Measurements from ENCODE around the gene REXO4.
"Not testable (repeated sequence)": the region's sequence is repeated elsewhere in the genome, so short reads cannot be mapped to it uniquely, and the experiment has no call there.

The REXO4 gene

GRCh38 chr9:133420392-133420827, 2.6 kb upstream of the REXO4 start:
- no peak for DNase-seq (ENCODE audit: low read depth)

GRCh38 chr9:133419005-133419404, 1.2 kb upstream of the REXO4 start:
- DNase-seq (ENCODE audit: low read depth) = no peak

GRCh38 chr9:133415170-133415569, 2.6 kb downstream of the REXO4 start:
- DNase-seq (ENCODE audit: low read depth) = no peak

- DNase-seq (ENCODE audit: low read depth) = no peak
These were observed 9.8 kb downstream of the REXO4 start for GRCh38 chr9:133408042-133408441.

GRCh38 chr9:133406480-133407307, 11.1 kb downstream of the REXO4 start:
- peak; percentile 58 for DNase-seq (ENCODE audit: low read depth)

GRCh38 chr9:133405508-133406438, 12.0 kb downstream of the REXO4 start:
- DNase-seq (ENCODE audit: low read depth) = no peak

GRCh38 chr9:133404454-133405002, 13.3 kb downstream of the REXO4 start:
- no peak for DNase-seq (ENCODE audit: low read depth)

GRCh38 chr9:133403766-133404453, 13.9 kb downstream of the REXO4 start:
- no peak for DNase-seq (ENCODE audit: low read depth)

GRCh38 chr9:133402689-133403088, 15.1 kb downstream of the REXO4 start:
- DNase-seq (ENCODE audit: low read depth) = no peak

- DNase-seq (ENCODE audit: low read depth) = no peak
These were observed 16.2 kb downstream of the REXO4 start for GRCh38 chr9:133401588-133401987.

GRCh38 chr9:133400292-133400691, 17.5 kb downstream of the REXO4 start:
- no peak for DNase-seq (ENCODE audit: low read depth)

GRCh38 chr9:133397895-133398294, 19.9 kb downstream of the REXO4 start:
- DNase-seq (ENCODE audit: low read depth) = no peak

- no peak for DNase-seq (ENCODE audit: low read depth)
These were observed 20.4 kb downstream of the REXO4 start for GRCh38 chr9:133397370-133397769.

GRCh38 chr9:133396952-133397351, 20.9 kb downstream of the REXO4 start:
- DNase-seq (ENCODE audit: low read depth) = no peak

GRCh38 chr9:133394687-133395271, 23.0 kb downstream of the REXO4 start:
- no peak for DNase-seq (ENCODE audit: low read depth)

- DNase-seq (ENCODE audit: low read depth) = no peak
These were observed 24.4 kb downstream of the REXO4 start for GRCh38 chr9:133393399-133393798.

GRCh38 chr9:133392308-133392707, 25.5 kb downstream of the REXO4 start:
- DNase-seq (ENCODE audit: low read depth) = not testable (repeated sequence)

GRCh38 chr9:133391449-133391848, 26.4 kb downstream of the REXO4 start:
- not testable (repeated sequence) for DNase-seq (ENCODE audit: low read depth)

- no peak for DNase-seq (ENCODE audit: low read depth)
These were observed 27.1 kb downstream of the REXO4 start for GRCh38 chr9:133390713-133391112.

- no peak for DNase-seq (ENCODE audit: low read depth)
These were observed 28.2 kb downstream of the REXO4 start for GRCh38 chr9:133389562-133389961.

GRCh38 chr9:133389025-133389557, 28.7 kb downstream of the REXO4 start:
- DNase-seq (ENCODE audit: low read depth) = no peak
